NCI-H2227 (cell line): ENCODE results near the gene C4A.
"Not testable (repeated sequence)": the region's sequence is repeated elsewhere in the genome, so short reads cannot be mapped to it uniquely, and the experiment has no call there.

ENCODE experiments used
- DNase-seq: peaks from one replicate; lab custom pipeline; 2025; ENCODE audit not compliant: unreplicated experiment; lab: John Stamatoyannopoulos, UW

C4A gene

GRCh38 chr6:32022100-32022499 is 40.2 kb downstream of the C4A start:
- DNase-seq: not testable (repeated sequence)

GRCh38 chr6:32028631-32029030 is 46.8 kb downstream of the C4A start:
- not testable (repeated sequence) for DNase-seq

- DNase-seq: not testable (repeated sequence)
Measured at GRCh38 chr6:32029553-32029952, 47.7 kb downstream of the C4A start.

- DNase-seq: not testable (repeated sequence)
Measured at GRCh38 chr6:32035283-32036013, 53.6 kb downstream of the C4A start.

GRCh38 chr6:32037136-32037535 is 55.3 kb downstream of the C4A start:
- DNase-seq: not testable (repeated sequence)

GRCh38 chr6:32037598-32038524 is 56.0 kb downstream of the C4A start, which contains the start of gene CYP21A2:
TSS of gene CYP21A2 (plus strand) at chr6:32038415. CDS start at chr6:32038423, 8 bp downstream.
- DNase-seq: peak; percentile 14

GRCh38 chr6:32038878-32039277 is 57.0 kb downstream of the C4A start:
- not testable (repeated sequence) for DNase-seq

GRCh38 chr6:32039321-32040274 is 57.7 kb downstream of the C4A start:
- DNase-seq: not testable (repeated sequence)

- DNase-seq: not testable (repeated sequence)
Measured at GRCh38 chr6:32040299-32041049, 58.6 kb downstream of the C4A start.

- not testable (repeated sequence) for DNase-seq
Measured at GRCh38 chr6:32041050-32041321, 59.1 kb downstream of the C4A start.

GRCh38 chr6:32041385-32041784 is 59.5 kb downstream of the C4A start:
- not testable (repeated sequence) for DNase-seq

GRCh38 chr6:32042276-32042675 is 60.4 kb downstream of the C4A start:
- DNase-seq: not testable (repeated sequence)

GRCh38 chr6:32043589-32044380 is 61.9 kb downstream of the C4A start:
- DNase-seq: not testable (repeated sequence)

GRCh38 chr6:32044916-32045315 is 63.1 kb downstream of the C4A start:
- DNase-seq: not testable (repeated sequence)

- no peak for DNase-seq
Measured at GRCh38 chr6:32045811-32046449, 64.1 kb downstream of the C4A start.

GRCh38 chr6:32046450-32047083 is 64.7 kb downstream of the C4A start:
- DNase-seq: peak; percentile 14

- DNase-seq: no peak
Measured at GRCh38 chr6:32047084-32047478, 65.2 kb downstream of the C4A start.

- DNase-seq: no peak
Measured at GRCh38 chr6:32047539-32047854, 65.6 kb downstream of the C4A start.
